Fibroblast of lung (primary cell): ENCODE results near the gene NABP1.

ENCODE experiments used
- EZH2 ChIP-seq: IDR thresholded peaks from 2 replicates; pipeline ENCODE4 v1.5.1; 2012; ENCODE audit warnings: low read length, control low read depth, mild to moderate bottlenecking; ENCODE audit errors: missing control alignments
- TF ChIP-seq, protein P1 (sequence below), 2 donors: IDR thresholded peaks in 1 of 2; conservative IDR thresholded peaks in 1 of 2; 1 replicate in 1 of 2; 2 replicates in 1 of 2; pipeline ENCODE4 v1.5.1; 2011 to 2012; ENCODE audit warnings: low read length in 2 of 2, control low read depth in 1 of 2, inconsistent platforms in 1 of 2, low read depth in 1 of 2, mild to moderate bottlenecking in 1 of 2

- TF ChIP-seq, protein P1, sequence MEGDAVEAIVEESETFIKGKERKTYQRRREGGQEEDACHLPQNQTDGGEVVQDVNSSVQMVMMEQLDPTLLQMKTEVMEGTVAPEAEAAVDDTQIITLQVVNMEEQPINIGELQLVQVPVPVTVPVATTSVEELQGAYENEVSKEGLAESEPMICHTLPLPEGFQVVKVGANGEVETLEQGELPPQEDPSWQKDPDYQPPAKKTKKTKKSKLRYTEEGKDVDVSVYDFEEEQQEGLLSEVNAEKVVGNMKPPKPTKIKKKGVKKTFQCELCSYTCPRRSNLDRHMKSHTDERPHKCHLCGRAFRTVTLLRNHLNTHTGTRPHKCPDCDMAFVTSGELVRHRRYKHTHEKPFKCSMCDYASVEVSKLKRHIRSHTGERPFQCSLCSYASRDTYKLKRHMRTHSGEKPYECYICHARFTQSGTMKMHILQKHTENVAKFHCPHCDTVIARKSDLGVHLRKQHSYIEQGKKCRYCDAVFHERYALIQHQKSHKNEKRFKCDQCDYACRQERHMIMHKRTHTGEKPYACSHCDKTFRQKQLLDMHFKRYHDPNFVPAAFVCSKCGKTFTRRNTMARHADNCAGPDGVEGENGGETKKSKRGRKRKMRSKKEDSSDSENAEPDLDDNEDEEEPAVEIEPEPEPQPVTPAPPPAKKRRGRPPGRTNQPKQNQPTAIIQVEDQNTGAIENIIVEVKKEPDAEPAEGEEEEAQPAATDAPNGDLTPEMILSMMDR (conservative IDR thresholded peaks at IDR 0.05 in 1 of 2, IDR thresholded peaks at IDR 0.05 in 1 of 2; ENCODE audit: low read depth in 1 of 2, low read length in 2 of 2), result no peak
- TF ChIP-seq EZH2, result no peak
These were observed 15.2 kb downstream of the NABP1 start for GRCh38 chr2:191693166-191693565.
